Neural cell (in vitro differentiated cells): ENCODE data around the gene OSCP1. TPM values are rescaled to one million over a fixed set of nuclear protein-coding genes. Genes with fewer than 3 reads are reported as not detected.

Source experiments
- H2AFZ ChIP-seq: fragments of 200-600, 300-800 bp; sonication (generic), shearing (Covaris generic); 2 replicates; pipeline ENCODE4 v1.6.0; 2014; ENCODE audit warnings: low read depth, mild to moderate bottlenecking, antibody characterized with exemption, low read length, moderate library complexity
- H3F3A ChIP-seq: fragments of 200-600 bp; shearing (Covaris generic); 2 replicates; pipeline ENCODE4 v1.6.1; 2016; ENCODE audit warnings: mild to moderate bottlenecking, moderate library complexity, mixed read lengths, antibody characterized with exemption, low read length; ENCODE audit not compliant: insufficient read depth, poor library complexity, severe bottlenecking
- H3K27ac ChIP-seq: fragments of 200-600, 300-800 bp; sonication (generic), shearing (Covaris generic); 2 replicates; pipeline ENCODE4 v1.5.1; 2014; ENCODE audit warnings: mild to moderate bottlenecking, low read length, moderate library complexity
- H3K27me3 ChIP-seq: fragments of 300-800, 200-600 bp; sonication (generic), shearing (Covaris generic); 2 replicates; pipeline ENCODE4 v1.6.0; 2014; ENCODE audit warnings: mild to moderate bottlenecking, low read depth, low read length, moderate library complexity; ENCODE audit not compliant: insufficient read depth
- H3K36me3 ChIP-seq: fragments of 300-800, 200-600 bp; sonication (generic), shearing (Covaris generic); 2 replicates; pipeline ENCODE4 v1.5.1; 2014; ENCODE audit warnings: mild to moderate bottlenecking, antibody characterized with exemption, low read length, moderate library complexity; ENCODE audit not compliant: insufficient read depth
- H3K4me2 ChIP-seq: fragments of 300-800, 200-600 bp; sonication (generic), shearing (Covaris generic); 2 replicates; pipeline ENCODE4 v1.6.0; 2014; ENCODE audit warnings: mild to moderate bottlenecking, low read length
- H3K4me3 ChIP-seq: fragments of 300-800, 200-600 bp; sonication (generic), shearing (Covaris generic); 2 replicates; pipeline ENCODE4 v1.5.1; 2014; ENCODE audit warnings: mild to moderate bottlenecking, low read length, moderate library complexity
- H3K79me2 ChIP-seq: fragments of 200-600 bp; shearing (Covaris generic); replicated peaks from 2 replicates; pipeline ENCODE4 v1.6.0; 2014; ENCODE audit warnings: mild to moderate bottlenecking, low read length, moderate library complexity; ENCODE audit not compliant: insufficient read depth
- H3K9ac ChIP-seq: fragments of 300-800, 200-600 bp; sonication (generic), shearing (Covaris generic); 2 replicates; pipeline ENCODE4 v1.6.1; 2016; ENCODE audit warnings: mild to moderate bottlenecking, low read length, mixed read lengths
- H3K9me2 ChIP-seq: fragments of 200-600 bp; shearing (Covaris generic); 2 replicates; pipeline ENCODE4 v1.6.1; 2016; ENCODE audit warnings: mild to moderate bottlenecking, low read length, mixed read lengths; ENCODE audit not compliant: insufficient read depth
- H3K9me3 ChIP-seq: fragments of 200-600, 300-800 bp; sonication (generic), shearing (Covaris generic); 2 replicates; pipeline ENCODE4 v1.6.1; 2016; ENCODE audit warnings: mild to moderate bottlenecking, mixed run types, low read length, moderate library complexity, mixed read lengths
- H4K20me1 ChIP-seq: fragments of 200-600 bp; shearing (Covaris generic); 2 replicates; pipeline ENCODE4 v1.6.1; 2016; ENCODE audit warnings: mild to moderate bottlenecking, mixed run types; ENCODE audit not compliant: insufficient read depth
- EP300 ChIP-seq: fragments of 450-650 bp; conservative IDR thresholded peaks from 2 replicates; pipeline ENCODE4 v1.6.1; 2014; ENCODE audit warnings: antibody characterized with exemption, mild to moderate bottlenecking, moderate library complexity; ENCODE audit not compliant: poor library complexity, severe bottlenecking
- EZH2 ChIP-seq: fragments of 200-600, 300-800 bp; shearing (Covaris generic), sonication (generic); IDR thresholded peaks from 2 replicates; pipeline ENCODE4 v1.6.1; 2014; ENCODE audit warnings: antibody characterized with exemption, low read length, borderline replicate concordance, mild to moderate bottlenecking; ENCODE audit not compliant: insufficient read depth, poor library complexity, severe bottlenecking
- MXI1 ChIP-seq: fragments of 450-650 bp; conservative IDR thresholded peaks from 2 replicates; pipeline ENCODE4 v1.6.1; 2014; ENCODE audit warnings: antibody characterized with exemption, mild to moderate bottlenecking; ENCODE audit not compliant: poor library complexity, severe bottlenecking
- POLR2AphosphoS5 ChIP-seq: IDR thresholded peaks from 2 replicates; pipeline ENCODE4 v1.6.1; 2012
- RAD21 ChIP-seq: fragments of 450-650 bp; conservative IDR thresholded peaks from 2 replicates; pipeline ENCODE4 v1.6.1; 2014; ENCODE audit warnings: antibody characterized with exemption, mild to moderate bottlenecking, moderate library complexity
- SMC3 ChIP-seq: fragments of 450-650 bp; conservative IDR thresholded peaks from 2 replicates; pipeline ENCODE4 v1.6.1; 2014; ENCODE audit warnings: antibody characterized with exemption, mild to moderate bottlenecking, moderate library complexity; ENCODE audit not compliant: poor library complexity
- TAF1 ChIP-seq: IDR thresholded peaks from 2 replicates; pipeline ENCODE4 v1.6.1; 2012; ENCODE audit warnings: low read depth
- polyA plus RNA-seq: library from polyadenylated mRNA; depleted of rRNA; stranded (reverse); fragments of >200 nt; gene quantifications from 2 replicates; pipeline ENCODE4 v1.2.3, GENCODE V29; 2014
- TF ChIP-seq, protein P1 (sequence below): fragments of 450-650 bp; IDR thresholded peaks from 2 replicates; pipeline ENCODE4 v1.5.1; 2014; ENCODE audit warnings: antibody characterized with exemption, mild to moderate bottlenecking, moderate library complexity; ENCODE audit not compliant: poor library complexity, severe bottlenecking
- TF ChIP-seq, protein P2 (sequence below): IDR thresholded peaks from 2 replicates; pipeline ENCODE4 v1.6.1; 2012; ENCODE audit warnings: borderline replicate concordance

Gene OSCP1
- polyA plus RNA-seq, 1 donor from 2014 or later, result 20.7 TPM

DNA sequence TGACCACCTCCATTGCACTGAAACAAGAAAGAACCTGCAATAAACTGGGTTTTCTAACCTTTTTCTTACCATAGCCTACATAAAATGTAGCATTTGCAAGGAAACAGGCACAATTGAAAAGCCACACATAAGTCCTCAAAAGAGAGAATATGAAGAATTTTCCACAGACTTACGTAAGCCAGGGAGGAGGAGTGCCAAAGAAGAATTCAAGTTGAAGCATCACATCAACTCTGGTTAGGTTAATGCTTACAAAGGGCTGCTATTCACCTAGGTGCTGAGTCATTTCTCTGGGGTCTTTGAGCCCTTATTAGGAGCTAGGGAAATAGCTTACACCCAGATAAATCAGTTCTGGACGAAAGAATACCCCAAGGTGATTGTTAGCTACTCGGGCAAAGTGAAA lies 9.6 kb downstream of the OSCP1 start:
- Histone ChIP-seq H3K9ac (no peak overlapping the region), H3K4me3 (no peak overlapping the region), H3K79me2 (no peaks in the 10 kb centered on the region), H4K20me1 (no peaks in the 10 kb centered on the region), H3K36me3 (no peaks in the 10 kb centered on the region), H3K27ac (no peak overlapping the region), H3K27me3 (no peaks in the 10 kb centered on the region), H3K9me2 (no peaks in the 10 kb centered on the region), H2AFZ (no peak overlapping the region), H3F3A (no peaks in the 10 kb centered on the region), H3K4me2 (no peak overlapping the region), H3K9me3 (no peaks in the 10 kb centered on the region)
- no peak for TF ChIP-seq RAD21
- TF ChIP-seq, protein P1, sequence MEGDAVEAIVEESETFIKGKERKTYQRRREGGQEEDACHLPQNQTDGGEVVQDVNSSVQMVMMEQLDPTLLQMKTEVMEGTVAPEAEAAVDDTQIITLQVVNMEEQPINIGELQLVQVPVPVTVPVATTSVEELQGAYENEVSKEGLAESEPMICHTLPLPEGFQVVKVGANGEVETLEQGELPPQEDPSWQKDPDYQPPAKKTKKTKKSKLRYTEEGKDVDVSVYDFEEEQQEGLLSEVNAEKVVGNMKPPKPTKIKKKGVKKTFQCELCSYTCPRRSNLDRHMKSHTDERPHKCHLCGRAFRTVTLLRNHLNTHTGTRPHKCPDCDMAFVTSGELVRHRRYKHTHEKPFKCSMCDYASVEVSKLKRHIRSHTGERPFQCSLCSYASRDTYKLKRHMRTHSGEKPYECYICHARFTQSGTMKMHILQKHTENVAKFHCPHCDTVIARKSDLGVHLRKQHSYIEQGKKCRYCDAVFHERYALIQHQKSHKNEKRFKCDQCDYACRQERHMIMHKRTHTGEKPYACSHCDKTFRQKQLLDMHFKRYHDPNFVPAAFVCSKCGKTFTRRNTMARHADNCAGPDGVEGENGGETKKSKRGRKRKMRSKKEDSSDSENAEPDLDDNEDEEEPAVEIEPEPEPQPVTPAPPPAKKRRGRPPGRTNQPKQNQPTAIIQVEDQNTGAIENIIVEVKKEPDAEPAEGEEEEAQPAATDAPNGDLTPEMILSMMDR, result no peak
- no peak for TF ChIP-seq TAF1
- TF ChIP-seq SMC3, result no peak
- TF ChIP-seq EP300, result no peak
- TF ChIP-seq, protein P2, sequence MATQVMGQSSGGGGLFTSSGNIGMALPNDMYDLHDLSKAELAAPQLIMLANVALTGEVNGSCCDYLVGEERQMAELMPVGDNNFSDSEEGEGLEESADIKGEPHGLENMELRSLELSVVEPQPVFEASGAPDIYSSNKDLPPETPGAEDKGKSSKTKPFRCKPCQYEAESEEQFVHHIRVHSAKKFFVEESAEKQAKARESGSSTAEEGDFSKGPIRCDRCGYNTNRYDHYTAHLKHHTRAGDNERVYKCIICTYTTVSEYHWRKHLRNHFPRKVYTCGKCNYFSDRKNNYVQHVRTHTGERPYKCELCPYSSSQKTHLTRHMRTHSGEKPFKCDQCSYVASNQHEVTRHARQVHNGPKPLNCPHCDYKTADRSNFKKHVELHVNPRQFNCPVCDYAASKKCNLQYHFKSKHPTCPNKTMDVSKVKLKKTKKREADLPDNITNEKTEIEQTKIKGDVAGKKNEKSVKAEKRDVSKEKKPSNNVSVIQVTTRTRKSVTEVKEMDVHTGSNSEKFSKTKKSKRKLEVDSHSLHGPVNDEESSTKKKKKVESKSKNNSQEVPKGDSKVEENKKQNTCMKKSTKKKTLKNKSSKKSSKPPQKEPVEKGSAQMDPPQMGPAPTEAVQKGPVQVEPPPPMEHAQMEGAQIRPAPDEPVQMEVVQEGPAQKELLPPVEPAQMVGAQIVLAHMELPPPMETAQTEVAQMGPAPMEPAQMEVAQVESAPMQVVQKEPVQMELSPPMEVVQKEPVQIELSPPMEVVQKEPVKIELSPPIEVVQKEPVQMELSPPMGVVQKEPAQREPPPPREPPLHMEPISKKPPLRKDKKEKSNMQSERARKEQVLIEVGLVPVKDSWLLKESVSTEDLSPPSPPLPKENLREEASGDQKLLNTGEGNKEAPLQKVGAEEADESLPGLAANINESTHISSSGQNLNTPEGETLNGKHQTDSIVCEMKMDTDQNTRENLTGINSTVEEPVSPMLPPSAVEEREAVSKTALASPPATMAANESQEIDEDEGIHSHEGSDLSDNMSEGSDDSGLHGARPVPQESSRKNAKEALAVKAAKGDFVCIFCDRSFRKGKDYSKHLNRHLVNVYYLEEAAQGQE, result no peak
- no peak for TF ChIP-seq EZH2
- TF ChIP-seq POLR2AphosphoS5, result no peak
- no peak for TF ChIP-seq MXI1

DNA sequence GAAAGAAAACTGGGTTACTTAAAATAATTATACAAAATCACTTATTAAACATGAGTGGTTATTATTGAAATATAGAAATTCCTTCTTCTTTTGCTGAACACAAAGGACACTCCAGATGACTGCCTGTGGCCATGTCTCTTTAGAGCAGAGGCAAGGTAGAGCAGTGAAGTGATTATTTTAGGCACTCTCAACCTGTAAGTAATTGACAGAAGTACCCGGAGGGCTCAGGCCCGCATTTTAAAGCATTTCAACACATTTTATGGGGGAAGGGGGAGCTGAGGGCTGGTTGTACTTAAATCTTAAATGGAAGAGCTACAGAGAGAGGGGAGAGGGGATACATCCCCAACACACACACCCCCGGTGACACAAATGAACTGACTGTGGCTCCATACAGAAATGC lies 10.2 kb downstream of the OSCP1 start:
- Histone ChIP-seq H4K20me1 (no peaks in the 10 kb centered on the region), H3K9ac (no peak overlapping the region), H2AFZ (no peak overlapping the region), H3K79me2 (no peaks in the 10 kb centered on the region), H3K27ac (no peak overlapping the region), H3K36me3 (no peaks in the 10 kb centered on the region), H3F3A (no peaks in the 10 kb centered on the region), H3K9me3 (no peaks in the 10 kb centered on the region), H3K9me2 (no peaks in the 10 kb centered on the region), H3K4me2 (no peak overlapping the region), H3K4me3 (no peak overlapping the region), H3K27me3 (no peaks in the 10 kb centered on the region)
- TF ChIP-seq TAF1 (no peak), POLR2AphosphoS5 (no peak), SMC3 (no peak), RAD21 (no peak), MXI1 (no peak), EZH2 (no peak), EP300 (no peak)
- TF ChIP-seq, protein P2, result no peak
- TF ChIP-seq, protein P1, result no peak
